ENCODE data around the gene USP48. TPM values are rescaled to one million over a fixed set of nuclear protein-coding genes. Genes with fewer than 3 reads are reported as not detected.

The USP48 gene
- total and polyA plus RNA-seq, 2 of the 13 experiments (the other 11 are each of a cell fraction or from before 2014, with no cell fraction given), result 30.4 to 30.7 TPM

DNA sequence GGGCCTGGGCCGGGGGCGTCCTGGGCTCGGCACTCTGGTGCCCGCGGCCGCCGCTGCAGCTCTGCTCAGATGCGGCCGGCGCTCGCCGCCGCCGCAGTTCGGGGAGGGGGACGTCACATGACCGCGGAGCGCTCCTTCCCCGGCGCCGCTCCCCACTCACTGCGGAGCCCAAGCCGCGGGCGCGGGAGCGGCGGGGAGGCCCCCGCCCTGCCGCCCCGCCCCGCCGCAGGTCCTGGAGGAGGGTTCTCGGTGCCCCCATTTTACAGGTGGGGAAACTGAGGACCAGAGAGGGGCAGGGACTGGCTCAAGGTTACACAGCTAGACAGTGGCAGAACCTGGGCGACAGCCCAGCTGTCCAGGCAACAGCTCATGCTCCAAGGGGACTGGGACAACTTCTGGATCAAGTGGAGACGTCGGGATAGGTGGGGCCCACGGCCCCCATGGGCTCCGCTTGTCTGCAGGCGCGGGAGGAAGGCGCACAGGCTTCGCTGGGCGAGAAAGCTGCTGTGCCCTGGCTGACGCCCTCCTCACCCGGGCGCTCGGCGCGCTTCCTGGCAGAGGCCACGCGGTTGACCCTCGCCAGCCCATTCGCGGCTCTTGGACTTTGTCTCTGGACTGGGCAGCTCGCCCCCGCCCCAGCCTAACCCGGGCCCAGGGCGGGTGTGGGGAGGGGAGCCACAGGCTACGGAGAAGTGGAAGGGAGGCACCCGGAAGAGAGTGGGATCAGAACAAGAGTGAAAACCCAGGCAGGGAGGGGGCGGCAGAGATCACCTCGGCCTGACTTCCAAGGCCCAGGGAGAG lies 113.5 kb downstream of the USP48 start, which contains the start of gene RAP1GAP (continued):
- TF ChIP-seq, protein P1, sequence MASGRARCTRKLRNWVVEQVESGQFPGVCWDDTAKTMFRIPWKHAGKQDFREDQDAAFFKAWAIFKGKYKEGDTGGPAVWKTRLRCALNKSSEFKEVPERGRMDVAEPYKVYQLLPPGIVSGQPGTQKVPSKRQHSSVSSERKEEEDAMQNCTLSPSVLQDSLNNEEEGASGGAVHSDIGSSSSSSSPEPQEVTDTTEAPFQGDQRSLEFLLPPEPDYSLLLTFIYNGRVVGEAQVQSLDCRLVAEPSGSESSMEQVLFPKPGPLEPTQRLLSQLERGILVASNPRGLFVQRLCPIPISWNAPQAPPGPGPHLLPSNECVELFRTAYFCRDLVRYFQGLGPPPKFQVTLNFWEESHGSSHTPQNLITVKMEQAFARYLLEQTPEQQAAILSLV (CRISPR knock-in tag; IDR thresholded peaks at IDR 0.05; ENCODE audit: borderline replicate concordance), result peak; percentile 57; the same call in 1 of the 2 replicates
- TF ChIP-seq, protein P2, sequence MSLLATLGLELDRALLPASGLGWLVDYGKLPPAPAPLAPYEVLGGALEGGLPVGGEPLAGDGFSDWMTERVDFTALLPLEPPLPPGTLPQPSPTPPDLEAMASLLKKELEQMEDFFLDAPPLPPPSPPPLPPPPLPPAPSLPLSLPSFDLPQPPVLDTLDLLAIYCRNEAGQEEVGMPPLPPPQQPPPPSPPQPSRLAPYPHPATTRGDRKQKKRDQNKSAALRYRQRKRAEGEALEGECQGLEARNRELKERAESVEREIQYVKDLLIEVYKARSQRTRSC (CRISPR knock-in tag; IDR thresholded peaks at IDR 0.05; ENCODE audit: low read depth), result no peak
- TF ChIP-seq, protein P3, sequence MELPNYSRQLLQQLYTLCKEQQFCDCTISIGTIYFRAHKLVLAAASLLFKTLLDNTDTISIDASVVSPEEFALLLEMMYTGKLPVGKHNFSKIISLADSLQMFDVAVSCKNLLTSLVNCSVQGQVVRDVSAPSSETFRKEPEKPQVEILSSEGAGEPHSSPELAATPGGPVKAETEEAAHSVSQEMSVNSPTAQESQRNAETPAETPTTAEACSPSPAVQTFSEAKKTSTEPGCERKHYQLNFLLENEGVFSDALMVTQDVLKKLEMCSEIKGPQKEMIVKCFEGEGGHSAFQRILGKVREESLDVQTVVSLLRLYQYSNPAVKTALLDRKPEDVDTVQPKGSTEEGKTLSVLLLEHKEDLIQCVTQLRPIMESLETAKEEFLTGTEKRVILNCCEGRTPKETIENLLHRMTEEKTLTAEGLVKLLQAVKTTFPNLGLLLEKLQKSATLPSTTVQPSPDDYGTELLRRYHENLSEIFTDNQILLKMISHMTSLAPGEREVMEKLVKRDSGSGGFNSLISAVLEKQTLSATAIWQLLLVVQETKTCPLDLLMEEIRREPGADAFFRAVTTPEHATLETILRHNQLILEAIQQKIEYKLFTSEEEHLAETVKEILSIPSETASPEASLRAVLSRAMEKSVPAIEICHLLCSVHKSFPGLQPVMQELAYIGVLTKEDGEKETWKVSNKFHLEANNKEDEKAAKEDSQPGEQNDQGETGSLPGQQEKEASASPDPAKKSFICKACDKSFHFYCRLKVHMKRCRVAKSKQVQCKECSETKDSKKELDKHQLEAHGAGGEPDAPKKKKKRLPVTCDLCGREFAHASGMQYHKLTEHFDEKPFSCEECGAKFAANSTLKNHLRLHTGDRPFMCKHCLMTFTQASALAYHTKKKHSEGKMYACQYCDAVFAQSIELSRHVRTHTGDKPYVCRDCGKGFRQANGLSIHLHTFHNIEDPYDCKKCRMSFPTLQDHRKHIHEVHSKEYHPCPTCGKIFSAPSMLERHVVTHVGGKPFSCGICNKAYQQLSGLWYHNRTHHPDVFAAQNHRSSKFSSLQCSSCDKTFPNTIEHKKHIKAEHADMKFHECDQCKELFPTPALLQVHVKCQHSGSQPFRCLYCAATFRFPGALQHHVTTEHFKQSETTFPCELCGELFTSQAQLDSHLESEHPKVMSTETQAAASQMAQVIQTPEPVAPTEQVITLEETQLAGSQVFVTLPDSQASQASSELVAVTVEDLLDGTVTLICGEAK (IDR thresholded peaks at IDR 0.05), result no peak
- TF ChIP-seq, protein P3 (CRISPR knock-in tag; IDR thresholded peaks at IDR 0.05), result peak; percentile 69; the same call in 1 of the 2 replicates
- peak; percentile 81 for TF ChIP-seq RARA (CRISPR knock-in tag; IDR thresholded peaks at IDR 0.05)
- peak; percentile 62; the same call in 1 of the 2 replicates for TF ChIP-seq DNMT3B (CRISPR knock-in tag; conservative IDR thresholded peaks at IDR 0.05)
- no peak for TF ChIP-seq ZNF530 (CRISPR knock-in tag; IDR thresholded peaks at IDR 0.05; ENCODE audit: low read depth)
- peak; percentile 73; the same call in 1 of the 2 replicates for TF ChIP-seq ZNF230 (CRISPR knock-in tag; IDR thresholded peaks at IDR 0.05)
- TF ChIP-seq RAD51 (IDR thresholded peaks at IDR 0.05; ENCODE audit: borderline replicate concordance), result no peak
- peak; percentile 87 for TF ChIP-seq POLR2AphosphoS5 (IDR thresholded peaks at IDR 0.05; ENCODE audit: low read depth, low read length)
- TF ChIP-seq ZFP36L2 (CRISPR knock-in tag; IDR thresholded peaks at IDR 0.05), result no peak
- no peak for TF ChIP-seq ZNF10 (CRISPR knock-in tag; IDR thresholded peaks at IDR 0.05; ENCODE audit: borderline replicate concordance, low read depth)
- no peak for TF ChIP-seq ZNF577 (CRISPR knock-in tag; IDR thresholded peaks at IDR 0.05; ENCODE audit: borderline replicate concordance, low read depth)
- TF ChIP-seq SOX5 (CRISPR knock-in tag; IDR thresholded peaks at IDR 0.05; ENCODE audit: borderline replicate concordance), result peak; percentile 70
- 0 out of 2 replicates have a peak, but pooled peaks have one; percentile 55 for TF ChIP-seq ZNF354B (CRISPR knock-in tag; IDR thresholded peaks at IDR 0.05)
- TF ChIP-seq, protein P4, sequence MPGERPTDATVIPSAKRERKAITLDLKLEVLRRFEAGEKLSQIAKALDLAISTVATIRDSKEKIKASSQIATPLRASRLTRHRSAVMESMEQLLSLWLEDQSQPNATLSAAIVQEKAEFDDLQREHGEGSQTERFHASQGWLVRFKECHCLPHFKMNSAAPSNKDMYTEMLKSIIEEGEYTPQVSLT (CRISPR knock-in tag; IDR thresholded peaks at IDR 0.05; ENCODE audit: borderline replicate concordance, low read depth), result no peak
- TF ChIP-seq MAFF (IDR thresholded peaks at IDR 0.05; ENCODE audit: low read depth, low read length), result no peak
- TF ChIP-seq, protein P5, sequence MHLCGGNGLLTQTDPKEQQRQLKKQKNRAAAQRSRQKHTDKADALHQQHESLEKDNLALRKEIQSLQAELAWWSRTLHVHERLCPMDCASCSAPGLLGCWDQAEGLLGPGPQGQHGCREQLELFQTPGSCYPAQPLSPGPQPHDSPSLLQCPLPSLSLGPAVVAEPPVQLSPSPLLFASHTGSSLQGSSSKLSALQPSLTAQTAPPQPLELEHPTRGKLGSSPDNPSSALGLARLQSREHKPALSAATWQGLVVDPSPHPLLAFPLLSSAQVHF (CRISPR knock-in tag; IDR thresholded peaks at IDR 0.05), result no peak
